Measurements from ENCODE around the gene OSGEPL1.
A peak's percentile ranks its signal among the peaks of the same experiment; 100 is the strongest.
"Not testable (repeated sequence)": the region's sequence is repeated elsewhere in the genome, so short reads cannot be mapped to it uniquely, and the experiment has no call there.

The OSGEPL1 gene

DNA sequence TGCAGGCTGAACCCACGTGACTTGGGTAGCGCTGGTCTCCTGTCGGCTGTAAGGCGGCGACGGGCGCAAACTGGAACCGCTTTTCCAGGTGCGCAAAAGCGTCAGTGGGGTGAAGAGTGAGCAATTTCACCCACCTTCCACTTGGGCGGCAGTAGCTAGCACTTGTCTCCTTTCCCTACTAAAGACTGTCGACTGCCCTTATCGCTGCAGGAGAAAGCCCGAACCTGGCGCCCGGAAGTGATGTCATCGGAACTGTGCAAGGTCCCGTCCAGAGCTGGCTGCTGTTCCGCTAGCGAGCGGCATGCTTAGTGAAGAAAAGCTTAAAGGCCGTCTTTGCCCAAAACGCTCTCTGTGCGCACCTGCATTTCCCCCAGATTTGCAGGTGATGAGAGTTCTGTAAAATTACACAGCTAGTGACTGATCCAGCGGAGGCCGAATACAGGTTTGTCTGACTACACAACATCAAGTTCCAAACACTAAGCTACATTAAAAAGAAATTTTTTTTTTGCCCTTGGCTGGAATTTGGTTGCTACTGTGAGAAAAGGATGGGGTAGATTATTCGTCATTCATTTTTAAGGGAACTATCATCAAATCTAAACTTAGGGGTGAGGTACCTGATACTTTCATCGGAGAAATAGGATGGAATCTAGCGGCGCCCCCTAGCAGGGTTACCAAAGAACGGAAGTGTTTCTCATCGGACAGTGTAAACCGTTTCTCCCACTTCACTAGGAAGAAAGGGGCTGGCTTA, at the start of gene OSGEPL1:
Gene OSGEPL1 (minus strand): TSS at position 242 of the 748 bp plus-strand sequence. CDS start 1,152 bp downstream, outside the sequence.
- peak; percentile 53 to 96 (median 84) for DNase-seq

GRCh38 chr2:189803431-189803830, 40.8 kb upstream of the OSGEPL1 start:
- no peak for DNase-seq

- DNase-seq: no peak
Measured at GRCh38 chr2:189802396-189802912, 39.9 kb upstream of the OSGEPL1 start.

DNA sequence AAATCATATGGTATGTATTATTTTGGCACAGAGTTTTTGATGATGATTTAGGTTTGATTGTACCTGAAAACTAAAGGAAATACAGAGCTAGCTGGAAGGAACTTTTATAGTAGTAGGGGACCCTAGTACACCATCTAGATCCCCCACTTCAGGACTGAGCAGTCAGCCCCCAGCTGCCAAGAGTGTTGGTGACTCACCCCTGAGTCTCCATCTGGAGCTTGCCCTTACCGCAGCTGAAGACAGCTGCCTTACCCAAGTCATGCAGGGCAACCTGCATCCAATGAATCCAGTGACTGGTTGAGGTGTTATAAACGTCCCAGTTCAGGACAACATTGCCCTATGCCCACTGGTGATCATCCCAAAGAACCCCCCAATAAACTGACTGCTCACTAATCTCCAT, 36.9 kb upstream of the OSGEPL1 start:
- no peak for DNase-seq

GRCh38 chr2:189799030-189799331, 36.4 kb upstream of the OSGEPL1 start:
- no peak for DNase-seq

DNA sequence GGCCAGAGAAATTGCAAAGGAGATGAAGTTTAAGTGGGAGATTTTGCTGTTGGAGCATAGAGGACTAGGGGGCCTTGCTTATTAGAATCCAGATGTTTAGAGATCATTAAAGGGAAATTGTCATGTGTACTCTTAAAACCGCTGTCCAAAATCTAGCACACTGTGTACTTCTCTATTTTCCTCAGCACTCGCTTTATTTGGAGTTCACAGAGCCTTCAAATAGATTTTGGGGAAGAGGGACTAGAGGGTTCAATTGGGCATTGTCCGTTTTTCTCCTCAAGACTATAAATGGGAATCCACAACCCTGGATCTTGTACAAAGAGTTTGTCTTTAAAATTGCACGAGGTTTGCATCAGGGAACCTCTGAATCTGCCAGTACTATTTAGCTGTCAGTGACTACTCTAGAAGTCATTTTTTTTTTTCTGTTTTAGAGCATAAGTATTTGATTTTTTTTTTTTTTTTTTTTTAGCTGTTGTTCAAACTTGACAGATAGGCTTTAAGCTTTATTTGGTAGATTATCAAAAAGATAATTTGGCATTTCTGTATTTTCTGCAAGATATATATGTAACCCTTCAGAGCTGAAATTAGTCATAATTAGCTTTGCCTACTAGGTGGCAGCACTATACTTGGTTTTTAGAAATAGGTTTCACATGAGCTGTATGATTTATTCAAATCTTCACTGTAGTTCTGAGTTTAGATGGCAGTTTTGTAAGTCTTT, 35.9 kb upstream of the OSGEPL1 start:
- DNase-seq: peak in 3 of 51 donors; percentile 9 to 48 (median 20)

GRCh38 chr2:189797902-189798301, 35.3 kb upstream of the OSGEPL1 start:
- peak in 3 of 51 donors; percentile 2 to 19 (median 3) for DNase-seq

DNA sequence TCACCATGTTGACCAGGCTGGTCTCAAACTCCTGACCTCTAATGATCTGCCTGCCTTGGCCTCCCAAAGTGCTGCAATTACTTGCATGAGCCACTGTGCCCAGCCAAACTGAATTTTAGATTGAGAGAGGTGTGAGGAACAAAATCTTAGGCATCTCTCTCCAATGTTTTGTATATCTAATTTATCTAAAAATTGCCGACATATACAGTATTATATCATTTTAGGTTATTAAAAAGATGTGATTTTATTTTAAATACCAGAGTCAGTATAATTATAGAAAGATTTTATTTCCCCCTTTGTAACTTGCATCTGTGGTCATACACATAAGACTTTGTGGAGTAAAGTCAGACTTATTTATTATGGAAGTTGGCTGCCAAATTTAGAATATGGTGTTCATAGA, 31.7 kb upstream of the OSGEPL1 start:
- no peak for DNase-seq

DNA sequence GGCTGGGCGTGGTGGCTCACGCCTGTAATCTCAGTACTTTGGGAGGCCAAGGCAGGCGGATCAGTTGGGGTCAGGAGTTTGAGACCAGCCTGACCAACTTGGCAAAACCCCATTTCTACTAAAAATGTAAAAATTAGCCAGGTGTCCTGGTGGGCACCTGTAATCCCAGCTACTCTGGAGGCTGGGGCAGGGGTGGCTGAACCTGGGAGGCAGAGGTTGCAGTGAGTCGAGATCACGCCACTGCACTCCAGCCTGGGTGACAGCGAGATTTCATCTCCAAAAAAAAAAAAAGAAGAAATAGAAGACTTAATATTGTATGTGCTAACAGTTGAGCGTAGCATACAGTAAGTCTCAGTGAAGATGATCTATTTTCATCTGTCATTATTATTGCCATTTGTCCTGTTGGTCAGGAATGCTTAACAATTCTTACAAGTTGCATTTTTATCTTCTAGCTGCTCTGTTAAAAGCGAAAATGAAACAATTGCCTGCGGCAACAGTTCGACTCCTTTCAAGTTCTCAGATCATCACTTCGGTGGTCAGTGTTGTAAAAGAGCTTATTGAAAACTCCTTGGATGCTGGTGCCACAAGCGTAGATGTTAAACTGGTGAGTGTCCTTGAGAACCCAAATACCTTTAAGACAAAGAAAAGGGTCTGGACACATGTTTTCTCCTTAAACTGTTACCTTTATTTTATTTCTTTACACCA, 28.9 kb upstream of the OSGEPL1 start:
- DNase-seq: no peak

GRCh38 chr2:189783927-189784867, 21.6 kb upstream of the OSGEPL1 start, which contains the start of the genes ORMDL1 and PMS1:
Gene ORMDL1, minus strand, starts transcription at chr2:189784339. Its CDS starts 1,744 bp downstream, at chr2:189782595.
Gene PMS1, plus strand, starts transcription at chr2:189784450. Its CDS starts 7,360 bp downstream, at chr2:189791810.
- DNase-seq: peak; percentile 62 to 98 (median 94)

DNA sequence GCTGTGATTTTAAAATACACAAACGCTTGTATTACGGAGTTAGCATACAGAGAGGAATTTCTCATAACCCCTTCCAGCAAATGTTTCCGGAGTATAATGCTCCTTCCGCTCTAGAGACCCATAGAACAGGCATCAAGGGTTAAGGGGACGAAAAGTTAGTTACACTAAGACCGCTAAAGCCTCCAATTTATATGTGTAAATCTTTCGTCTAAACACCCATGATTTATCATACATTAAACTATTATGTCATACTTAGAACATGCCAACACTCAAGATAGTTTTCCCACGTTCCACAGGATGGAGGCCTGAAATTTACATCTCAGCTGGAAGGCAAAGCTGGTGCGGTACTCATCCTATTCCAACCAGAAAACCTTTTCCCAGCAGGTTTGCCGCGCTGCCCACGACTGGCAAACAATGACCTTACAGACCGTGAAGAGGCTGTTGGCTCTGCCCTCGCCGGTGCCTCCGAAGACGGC, 20.9 kb upstream of the OSGEPL1 start:
- DNase-seq: peak in 1 of 51 donors; percentile 75

DNA sequence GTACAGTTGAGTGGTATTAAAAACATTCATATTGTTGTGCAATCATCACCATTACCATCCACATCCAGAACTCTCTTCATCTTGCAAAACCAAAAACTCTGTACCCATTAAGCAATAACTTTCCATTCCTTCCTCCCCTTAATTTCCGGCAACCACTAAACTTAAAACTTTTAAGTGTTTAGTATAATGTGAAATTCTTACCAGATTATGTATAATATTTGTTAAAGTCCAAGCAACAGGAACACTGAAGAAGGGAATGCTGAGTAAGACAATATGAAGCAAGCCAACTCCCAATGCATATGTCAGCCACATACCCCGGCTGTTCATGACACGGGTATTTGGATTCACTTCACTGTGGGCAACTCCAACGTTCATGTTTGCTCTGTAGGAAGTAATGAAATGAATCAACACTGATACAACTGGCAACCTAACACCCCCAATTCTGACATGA, 19.7 kb upstream of the OSGEPL1 start:
- no peak for DNase-seq

- no peak for DNase-seq
Measured at GRCh38 chr2:189772212-189772611, 9.6 kb upstream of the OSGEPL1 start.

- no peak for DNase-seq
Measured at GRCh38 chr2:189770590-189771322, 8.2 kb upstream of the OSGEPL1 start.

DNA sequence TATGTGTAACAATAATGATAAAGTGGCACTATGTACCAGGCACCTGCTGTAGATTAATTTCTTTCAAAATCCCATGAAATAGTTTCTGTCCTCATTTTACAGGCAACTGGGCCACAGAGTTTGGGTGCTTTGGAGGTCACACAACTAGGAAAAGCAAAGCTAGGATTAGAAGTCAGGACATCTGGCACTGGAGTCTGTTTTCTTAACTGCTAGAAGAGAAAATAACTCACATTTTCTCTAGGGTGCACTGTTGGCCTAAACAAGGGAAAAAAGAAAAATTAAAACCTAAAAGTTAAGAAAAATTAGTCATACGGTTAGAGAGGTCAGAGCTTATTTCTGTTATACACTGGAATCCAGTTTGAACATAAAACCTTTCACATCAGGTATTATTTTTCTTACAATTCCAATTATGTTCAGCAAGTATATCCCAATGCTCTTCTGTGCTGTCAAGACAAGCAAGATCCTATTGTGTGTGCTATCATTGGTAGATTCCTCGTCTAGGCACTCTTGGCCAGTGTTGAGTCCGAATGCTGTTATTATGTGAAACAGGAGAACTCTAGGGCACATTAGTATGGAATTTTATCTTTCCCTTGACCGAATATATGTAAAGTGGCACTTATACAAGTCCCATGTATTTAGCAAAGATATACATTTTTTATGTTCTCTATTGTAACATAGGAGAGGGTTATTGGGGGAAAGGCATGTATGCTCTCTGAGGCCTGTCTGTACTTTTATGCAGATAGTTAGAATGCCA, 1.5 kb upstream of the OSGEPL1 start:
- no peak for DNase-seq

GRCh38 chr2:189762229-189762550, 402 bp downstream of the OSGEPL1 start:
- peak in 1 of 51 donors; percentile 60 for DNase-seq

- DNase-seq: not testable (repeated sequence)
Measured at GRCh38 chr2:189760154-189760553, 2.4 kb downstream of the OSGEPL1 start.

GRCh38 chr2:189756311-189756952, 6.2 kb downstream of the OSGEPL1 start:
- DNase-seq: no peak

Data from hypothalamus (tissue), 51 donors.